ENCODE data around the gene NFIA.

The NFIA gene

GRCh38 chr1:61341426-61341825 is 259.1 kb downstream of the NFIA start:
- Histone ChIP-seq H3K9ac (no peak overlapping the region), H3K4me2 (ENCODE audit: low read length) (no peak overlapping the region), H3K36me3 (ENCODE audit: control insufficient read depth, insufficient read depth, low read length) (no peaks in the 10 kb centered on the region), H3K27me3 (ENCODE audit: control insufficient read depth, insufficient read depth, low read length) (no peaks in the 10 kb centered on the region), H3K9me3 (ENCODE audit: control insufficient read depth, low read length) (no peaks in the 10 kb centered on the region), H3K79me2 (peaks cover 4% of the 10 kb centered on the region), H3K27ac (no peak overlapping the region), H2AFZ (no peak overlapping the region), H3K4me3 (ENCODE audit: low read depth, low read length) (no peak overlapping the region), H3K4me1 (no peaks in the 10 kb centered on the region)
- TF ChIP-seq CTCF (IDR thresholded peaks at IDR 0.05), result no peak

GRCh38 chr1:61343734-61344420 is 261.5 kb downstream of the NFIA start:
- no peak overlapping the region for H3K4me2 ChIP-seq (ENCODE audit: low read length)
- TF ChIP-seq CTCF (IDR thresholded peaks at IDR 0.05), result no peak
- H3K4me1 ChIP-seq, result no peaks in the 10 kb centered on the region
- H3K27ac ChIP-seq, result no peak overlapping the region
- H3K36me3 ChIP-seq (ENCODE audit: control insufficient read depth, insufficient read depth, low read length), result no peaks in the 10 kb centered on the region
- peaks cover 4% of the 10 kb centered on the region for H3K79me2 ChIP-seq
- no peak overlapping the region for H2AFZ ChIP-seq
- H3K9me3 ChIP-seq (ENCODE audit: control insufficient read depth, low read length), result no peaks in the 10 kb centered on the region
- no peak overlapping the region for H3K4me3 ChIP-seq (ENCODE audit: low read depth, low read length)
- no peaks in the 10 kb centered on the region for H3K27me3 ChIP-seq (ENCODE audit: control insufficient read depth, insufficient read depth, low read length)
- H3K9ac ChIP-seq, result no peak overlapping the region

- Histone ChIP-seq H3K36me3 (ENCODE audit: control insufficient read depth, insufficient read depth, low read length) (no peaks in the 10 kb centered on the region), H3K4me3 (ENCODE audit: low read depth, low read length) (no peak overlapping the region), H3K9ac (no peak overlapping the region), H3K27ac (no peak overlapping the region), H3K27me3 (ENCODE audit: control insufficient read depth, insufficient read depth, low read length) (no peaks in the 10 kb centered on the region), H3K4me2 (ENCODE audit: low read length) (no peak overlapping the region), H3K79me2 (peaks cover 4% of the 10 kb centered on the region), H2AFZ (no peak overlapping the region), H3K4me1 (no peaks in the 10 kb centered on the region), H3K9me3 (ENCODE audit: control insufficient read depth, low read length) (no peaks in the 10 kb centered on the region)
- no peak for TF ChIP-seq CTCF (IDR thresholded peaks at IDR 0.05)
Observed at GRCh38 chr1:61344696-61345095, 262.3 kb downstream of the NFIA start.

- Histone ChIP-seq H2AFZ (no peak overlapping the region), H3K4me1 (no peaks in the 10 kb centered on the region), H3K4me3 (ENCODE audit: low read depth, low read length) (no peak overlapping the region), H3K9me3 (ENCODE audit: control insufficient read depth, low read length) (no peaks in the 10 kb centered on the region), H3K36me3 (ENCODE audit: control insufficient read depth, insufficient read depth, low read length) (no peaks in the 10 kb centered on the region), H3K9ac (no peak overlapping the region), H3K4me2 (ENCODE audit: low read length) (no peak overlapping the region), H3K79me2 (no peaks in the 10 kb centered on the region), H3K27ac (no peak overlapping the region), H3K27me3 (ENCODE audit: control insufficient read depth, insufficient read depth, low read length) (no peaks in the 10 kb centered on the region)
- TF ChIP-seq CTCF (IDR thresholded peaks at IDR 0.05), result no peak
Observed at GRCh38 chr1:61348025-61348665, 265.8 kb downstream of the NFIA start.

All from parathyroid adenoma (tissue), 2 donors.